Nephron (organoid): ENCODE results near the gene LARP1.

Experiments used
- H3K27ac Mint-ChIP-seq, 3 experiments: 2 replicates each; pipeline ENCODE4 v1.8.0; 2020; ENCODE audit warnings: mixed read lengths in 3 of 3, mild to moderate bottlenecking in 2 of 3, moderate library complexity in 1 of 3
- H3K27me3 Mint-ChIP-seq: 2 replicates; pipeline ENCODE4 v1.8.0; 2021; ENCODE audit warnings: low read depth, mild to moderate bottlenecking, moderate library complexity, mixed read lengths
- H3K36me3 Mint-ChIP-seq: 2 replicates; pipeline ENCODE4 v1.8.0; 2020; ENCODE audit warnings: low read depth, mixed read lengths
- H3K4me1 Mint-ChIP-seq: 2 replicates; pipeline ENCODE4 v1.8.0; 2020; ENCODE audit warnings: mixed read lengths
- H3K4me3 Mint-ChIP-seq, 3 experiments: 2 replicates each; pipeline ENCODE4 v1.8.0; 2020; ENCODE audit warnings: mild to moderate bottlenecking in 3 of 3, mixed read lengths in 3 of 3, moderate library complexity in 2 of 3
- H3K9me3 Mint-ChIP-seq: 2 replicates; pipeline ENCODE4 v1.8.0; 2020; ENCODE audit warnings: mixed read lengths
- CTCF ChIP-seq, 3 experiments: fragments of 200-600 bp; sonication (generic); IDR thresholded peaks; one replicate each; pipeline ENCODE4 v1.5.0; 2021; ENCODE audit warnings: antibody characterized with exemption in 3 of 3; ENCODE audit not compliant: unreplicated experiment in 3 of 3

The LARP1 gene

GRCh38 chr5:154722097-154722496, 33.1 kb upstream of the LARP1 start:
- H3K36me3 Mint-ChIP-seq: no peaks in the 10 kb centered on the region
- H3K4me3 Mint-ChIP-seq: no peak overlapping the region
- H3K9me3 Mint-ChIP-seq: no peaks in the 10 kb centered on the region
- H3K27ac Mint-ChIP-seq: peak overlapping the region in 1 of 3 experiments; percentile 42
- peaks cover 8% of the 10 kb centered on the region for H3K4me1 Mint-ChIP-seq
- no peaks in the 10 kb centered on the region for H3K27me3 Mint-ChIP-seq
- TF ChIP-seq CTCF (IDR thresholded peaks at IDR 0.05; ENCODE audit: unreplicated experiment in 3 of 3): no peak

- H3K36me3 Mint-ChIP-seq: no peaks in the 10 kb centered on the region
- H3K4me3 Mint-ChIP-seq: no peak overlapping the region
- no peak for TF ChIP-seq CTCF (IDR thresholded peaks at IDR 0.05; ENCODE audit: unreplicated experiment in 3 of 3)
- H3K27me3 Mint-ChIP-seq: no peaks in the 10 kb centered on the region
- H3K27ac Mint-ChIP-seq: peak overlapping the region in 1 of 3 experiments; percentile 62
- H3K4me1 Mint-ChIP-seq: peaks cover 8% of the 10 kb centered on the region
- no peaks in the 10 kb centered on the region for H3K9me3 Mint-ChIP-seq
Measured at GRCh38 chr5:154722936-154723335, 32.2 kb upstream of the LARP1 start.

- no peak overlapping the region for H3K4me3 Mint-ChIP-seq
- H3K27me3 Mint-ChIP-seq: no peaks in the 10 kb centered on the region
- no peak for TF ChIP-seq CTCF (IDR thresholded peaks at IDR 0.05; ENCODE audit: unreplicated experiment in 3 of 3)
- peak overlapping the region in 2 of 3 experiments; percentile 46 to 62 for H3K27ac Mint-ChIP-seq
- peaks cover 8% of the 10 kb centered on the region for H3K4me1 Mint-ChIP-seq
- H3K36me3 Mint-ChIP-seq: no peaks in the 10 kb centered on the region
- H3K9me3 Mint-ChIP-seq: peaks cover 2% of the 10 kb centered on the region
Measured at GRCh38 chr5:154723740-154724505, 31.3 kb upstream of the LARP1 start.

- Mint-ChIP-seq H3K4me1 (peaks cover 5% of the 10 kb centered on the region), H3K9me3 (peaks cover 4% of the 10 kb centered on the region)
Measured at GRCh38 chr5:154727361-154727760, 27.8 kb upstream of the LARP1 start.

GRCh38 chr5:154728939-154729588, 26.1 kb upstream of the LARP1 start:
- peaks cover 4% of the 10 kb centered on the region for H3K36me3 Mint-ChIP-seq
- no peaks in the 10 kb centered on the region for H3K27me3 Mint-ChIP-seq
- H3K4me3 Mint-ChIP-seq: no peak overlapping the region
- H3K4me1 Mint-ChIP-seq: peaks cover 5% of the 10 kb centered on the region
- peak overlapping the region; percentile 56 to 77 (median 61) for H3K27ac Mint-ChIP-seq
- H3K9me3 Mint-ChIP-seq: peaks cover 4% of the 10 kb centered on the region
- TF ChIP-seq CTCF (IDR thresholded peaks at IDR 0.05; ENCODE audit: unreplicated experiment in 3 of 3): no peak

More at GRCh38 chr5:154727361-154727760, 27.8 kb upstream of the LARP1 start:
- no peak for TF ChIP-seq CTCF (IDR thresholded peaks at IDR 0.05; ENCODE audit: unreplicated experiment in 3 of 3)
- Mint-ChIP-seq H3K4me3 (no peak overlapping the region), H3K27ac (no peak overlapping the region), H3K36me3 (peaks cover 4% of the 10 kb centered on the region), H3K27me3 (no peaks in the 10 kb centered on the region)
